H54 (cell line): Measurements from ENCODE around the gene ETFRF1.
A peak's percentile ranks its signal among the peaks of the same experiment; 100 is the strongest.

Source experiments
- DNase-seq: peaks from one replicate; pipeline ENCODE4 v3.0.0; 2011; ENCODE audit warnings: low spot score, mixed read lengths; ENCODE audit not compliant: insufficient read length
- FAIRE-seq: peaks from 3 replicates; lab custom pipeline; 2011; peaks lifted over from hg19 to GRCh38; lab: Jason Lieb, UNC
- POLR2A ChIP-seq: IDR thresholded peaks from 2 replicates; pipeline ENCODE4 v1.6.1; 2011; ENCODE audit warnings: low read depth, mild to moderate bottlenecking, low read length

Gene ETFRF1

DNA sequence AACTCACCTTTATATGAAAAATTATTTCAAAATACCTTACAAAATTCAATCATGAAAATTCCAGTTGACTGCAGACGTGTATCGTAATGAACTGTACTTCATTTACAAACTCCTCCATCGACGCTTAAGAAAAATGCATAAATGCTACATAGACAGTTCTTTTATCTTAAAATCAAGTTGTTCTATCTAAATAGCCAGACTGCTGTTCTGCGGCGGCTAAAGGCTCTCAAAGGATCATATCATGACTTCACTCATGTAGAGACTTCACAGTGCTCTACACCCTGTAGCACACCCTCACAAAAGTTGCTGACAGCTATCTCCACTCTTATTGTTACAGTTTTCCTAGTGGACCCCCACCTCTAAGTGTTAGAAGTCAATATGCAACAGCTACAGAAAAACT is 50.5 kb downstream of the ETFRF1 start:
- no peak for DNase-seq
- TF ChIP-seq POLR2A = no peak
- FAIRE-seq = no peak

DNA sequence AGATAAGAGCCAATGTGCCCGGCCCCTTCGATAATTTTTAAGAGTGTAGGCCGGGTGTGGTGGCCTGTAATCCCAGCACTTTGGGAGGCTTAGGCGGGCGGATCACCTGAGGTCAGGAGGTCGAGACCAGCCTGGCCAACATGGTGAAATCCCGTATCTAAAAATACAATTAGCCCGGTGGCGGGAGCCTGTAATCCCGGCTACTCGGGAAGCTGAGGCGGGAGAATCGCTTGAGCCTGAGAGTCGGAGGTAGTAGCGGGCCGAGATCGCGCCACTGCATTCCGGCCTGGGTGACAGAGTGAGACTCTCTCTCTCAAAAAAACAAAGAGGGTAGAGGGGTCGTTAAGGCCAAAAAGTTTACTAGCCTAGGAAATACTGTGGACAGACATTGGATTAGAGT is 53.1 kb downstream of the ETFRF1 start:
- DNase-seq (no peak), FAIRE-seq (no peak)
- no peak for TF ChIP-seq POLR2A

DNA sequence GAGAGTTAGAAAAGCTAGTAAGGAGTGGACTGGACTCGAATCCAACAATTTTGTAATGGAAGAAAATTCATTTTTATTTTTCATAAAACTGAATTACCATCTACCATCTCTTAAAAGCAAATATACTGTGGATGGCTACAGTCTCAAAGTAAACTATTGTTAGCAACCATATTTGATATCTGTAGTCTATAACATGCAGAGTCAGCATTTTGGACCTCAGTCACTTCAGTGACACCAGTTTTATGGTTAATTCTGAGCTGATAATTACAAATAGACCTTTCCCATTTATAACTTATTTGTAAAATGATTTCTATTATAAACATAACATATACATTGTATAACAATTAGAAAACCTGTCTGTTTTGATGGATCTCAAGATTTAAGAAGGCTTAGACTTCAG is 53.7 kb downstream of the ETFRF1 start:
- DNase-seq = no peak
- no peak for FAIRE-seq
- TF ChIP-seq POLR2A = no peak

DNA sequence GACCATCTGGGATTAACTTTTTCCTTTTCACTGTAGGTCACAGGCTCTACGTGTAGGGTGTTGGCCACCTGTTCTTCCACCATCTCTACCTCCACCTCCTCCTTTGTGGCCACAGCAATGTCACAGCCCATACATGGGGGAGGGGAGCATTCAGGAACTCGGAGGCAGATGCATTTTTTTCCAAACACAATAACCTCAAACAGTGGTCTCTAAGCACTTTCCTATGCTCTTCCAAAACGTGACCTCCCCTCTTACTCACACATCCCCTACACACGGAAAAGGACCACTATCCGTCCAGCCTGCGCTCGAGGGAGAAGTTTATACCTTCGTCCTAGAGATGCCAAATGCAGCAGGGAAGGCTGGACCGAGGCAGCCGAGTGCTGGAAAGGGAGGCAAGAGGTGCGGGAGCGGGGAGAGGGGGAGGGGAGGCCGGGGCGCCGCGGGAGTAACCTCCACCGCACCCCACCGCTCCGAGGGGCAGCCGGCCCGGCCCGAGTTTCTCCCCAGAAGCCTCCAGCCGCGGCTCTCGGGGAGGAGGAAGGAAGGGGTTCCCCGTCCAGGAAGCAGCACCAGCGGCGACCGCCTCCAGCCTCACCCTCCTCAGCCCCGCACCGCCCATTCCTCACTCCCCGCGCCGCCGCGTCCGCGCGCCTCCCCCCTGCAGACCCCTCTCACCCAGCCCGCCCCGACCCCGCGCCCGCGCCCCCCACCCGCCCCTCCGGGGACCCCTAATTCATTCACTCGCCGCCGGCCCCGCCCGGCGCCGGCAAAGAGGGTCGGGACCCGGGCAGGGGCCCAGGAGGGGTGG is 55.1 kb downstream of the ETFRF1 start:
- DNase-seq (peak; percentile 40), FAIRE-seq (no peak)
- TF ChIP-seq POLR2A = no peak

DNA sequence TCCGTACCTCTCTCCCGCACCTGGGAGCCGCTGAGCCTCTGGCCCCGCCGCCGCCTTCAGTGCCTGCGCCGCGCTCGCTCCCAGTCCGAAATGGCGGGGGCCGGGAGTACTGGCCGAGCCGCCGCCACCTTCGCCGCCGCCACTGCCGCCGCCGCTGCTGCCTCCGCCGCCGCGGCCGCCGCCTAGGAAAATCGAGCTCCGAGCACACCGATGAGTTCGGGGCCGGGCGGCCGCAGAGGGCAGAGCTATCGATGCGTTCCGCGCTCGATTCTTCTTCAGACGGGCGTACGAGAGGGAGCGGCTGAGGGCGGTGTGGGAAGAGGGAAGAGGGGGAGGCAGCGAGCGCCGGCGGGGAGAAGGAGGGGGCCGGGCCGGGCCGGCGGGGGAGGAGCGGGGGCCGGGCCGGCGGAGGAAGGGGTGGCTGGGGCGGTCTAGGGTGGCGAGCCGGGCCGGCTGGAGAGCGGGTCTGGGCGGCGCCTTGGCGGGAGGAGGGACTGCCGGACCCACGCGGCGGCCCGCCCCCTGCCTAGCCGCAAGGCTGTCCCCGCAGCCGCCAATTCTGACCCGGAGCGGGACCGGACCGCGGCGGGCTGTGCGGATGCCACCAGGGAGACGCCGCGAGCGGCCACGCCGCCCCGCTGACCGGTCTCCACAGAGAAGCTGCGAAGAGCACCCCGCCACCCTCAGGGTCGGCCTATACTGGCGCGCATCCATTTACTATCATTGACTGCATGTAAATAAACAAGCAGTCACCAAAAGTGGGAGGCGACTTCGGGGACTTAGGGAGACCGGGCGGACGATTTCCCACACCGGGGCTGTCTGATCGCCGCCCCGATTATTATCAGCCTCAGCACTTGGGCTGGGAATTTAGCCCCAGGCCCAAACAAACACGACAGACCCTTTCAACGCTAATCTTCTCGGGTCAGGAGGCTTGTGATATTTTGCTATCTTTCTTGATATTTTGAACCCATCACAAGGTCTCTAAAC is 56.0 kb downstream of the ETFRF1 start, which contains the start of gene KRAS:
KRAS (minus strand) TSS at position 186 of the 987 bp plus-strand sequence.
- DNase-seq = peak; percentile 77
- FAIRE-seq = no peak
- peak; percentile 62 for TF ChIP-seq POLR2A

DNA sequence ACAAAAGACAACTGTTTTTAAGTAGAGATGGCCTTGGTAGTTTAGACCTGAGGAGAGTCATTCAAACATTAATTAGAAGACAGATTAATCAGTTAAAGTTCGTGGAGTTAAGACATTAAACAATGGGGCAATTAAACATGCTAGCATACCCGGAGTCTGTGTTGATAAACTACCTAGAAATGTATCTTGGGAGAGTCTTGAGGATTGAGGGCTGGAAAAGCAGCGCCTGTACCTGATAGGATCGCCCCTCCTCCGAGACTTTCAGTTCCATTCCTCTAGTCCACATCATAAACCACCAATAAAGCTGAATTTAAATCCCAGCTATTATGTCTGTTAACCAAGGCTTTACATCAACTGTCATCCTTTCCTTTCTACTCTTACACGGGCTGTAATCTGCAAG is 56.7 kb downstream of the ETFRF1 start:
- FAIRE-seq (no peak), DNase-seq (no peak)
- no peak for TF ChIP-seq POLR2A

DNA sequence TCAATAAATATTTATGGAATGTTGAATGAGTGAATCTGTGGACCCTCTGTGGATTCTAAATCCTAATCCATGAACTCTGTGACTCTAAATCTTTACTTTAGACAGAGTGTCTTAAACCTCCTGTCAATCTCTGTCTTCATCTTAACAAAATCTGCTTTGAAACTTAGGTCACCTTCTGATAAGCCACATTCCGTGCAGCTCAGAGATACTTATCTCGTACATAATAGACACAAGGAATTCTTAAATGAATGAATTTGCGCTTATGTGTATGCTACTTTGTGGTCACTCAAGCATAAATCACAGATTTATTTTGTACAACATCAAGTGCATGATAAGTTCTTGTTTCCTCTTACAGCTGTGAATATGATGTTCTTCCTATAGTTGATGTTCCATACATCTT is 57.9 kb downstream of the ETFRF1 start:
- DNase-seq (no peak), FAIRE-seq (no peak)
- no peak for TF ChIP-seq POLR2A

DNA sequence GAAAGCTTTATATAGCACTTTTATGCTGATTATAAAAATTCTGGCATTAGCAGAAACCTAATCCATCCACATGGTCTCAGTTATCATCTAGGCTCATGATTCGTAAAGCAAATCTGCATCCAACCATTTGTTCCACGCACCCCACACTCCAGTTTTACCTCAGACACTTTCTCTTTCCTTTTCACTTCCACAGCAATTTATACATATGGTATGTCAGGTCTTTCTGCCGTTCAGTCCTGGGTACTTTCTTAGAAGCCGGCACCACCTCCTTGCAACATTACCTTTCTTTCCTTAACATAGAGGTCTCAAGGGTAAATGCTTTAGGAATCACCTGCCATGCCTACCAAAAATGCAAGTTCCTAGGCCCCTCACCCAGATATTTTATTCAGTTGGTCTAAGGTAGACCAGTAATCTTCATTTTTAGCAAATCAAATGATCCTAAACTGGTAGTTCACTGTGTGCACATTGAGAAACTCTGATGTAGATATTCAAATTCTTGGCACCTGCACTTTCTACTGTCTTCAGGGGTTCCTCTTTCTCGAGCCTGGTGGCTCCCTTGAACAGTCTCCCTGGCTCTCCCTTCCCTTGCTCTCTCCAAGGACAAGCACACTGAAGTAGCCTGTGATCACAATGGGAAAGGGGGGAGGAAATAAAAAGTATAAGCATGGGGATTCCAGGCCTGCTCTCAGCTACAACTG is 58.5 kb downstream of the ETFRF1 start:
- FAIRE-seq (no peak), DNase-seq (no peak)
- no peak for TF ChIP-seq POLR2A

DNA sequence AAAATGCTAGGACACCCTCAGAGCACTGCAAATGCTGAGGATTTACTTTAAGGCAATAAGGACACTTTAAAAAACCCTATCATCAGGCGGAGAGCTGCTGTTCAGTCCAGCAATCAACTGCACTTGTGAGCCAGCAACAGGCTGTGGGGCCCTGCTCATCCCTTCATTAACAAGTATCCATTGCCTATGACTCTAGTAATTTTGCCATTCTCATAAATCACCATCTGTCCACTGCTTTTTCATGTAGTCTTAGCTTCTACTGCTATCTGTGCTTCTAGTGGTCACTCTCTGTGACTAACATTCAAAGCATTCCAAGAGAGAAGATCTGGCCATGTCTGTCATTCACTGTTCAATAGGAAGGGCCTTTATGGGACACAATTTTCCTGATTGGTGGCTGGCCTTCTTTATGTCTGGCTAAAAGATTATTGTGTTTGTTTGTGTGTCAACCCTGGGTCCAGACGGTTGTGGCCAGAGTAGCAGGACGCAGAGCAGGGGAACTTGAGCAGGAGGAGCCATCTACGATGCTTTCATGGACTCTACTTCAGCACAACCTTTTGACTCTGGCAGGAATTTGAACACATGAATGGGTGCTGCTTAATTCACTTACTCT is 59.3 kb downstream of the ETFRF1 start:
- DNase-seq = no peak
- TF ChIP-seq POLR2A = no peak
- no peak for FAIRE-seq
